Measurements from ENCODE around the gene MKRN2OS. TPM values are rescaled to one million over a fixed set of nuclear protein-coding genes. Genes with fewer than 3 reads are reported as not detected.

Gene MKRN2OS
- total RNA-seq, 1 donor from 2014 or later: not detected

GRCh38 chr3:12578742-12579141 lies 33.4 kb upstream of the MKRN2OS start:
- Mint-ChIP-seq H3K9me3 (ENCODE audit: unreplicated experiment) (no peaks in the 10 kb centered on the region), H3K36me3 (ENCODE audit: low read depth, unreplicated experiment) (peaks cover 55% of the 10 kb centered on the region), H3K27me3 (ENCODE audit: unreplicated experiment) (peaks cover 10% of the 10 kb centered on the region), H3K27ac (ENCODE audit: unreplicated experiment) (no peak overlapping the region), H3K4me3 (ENCODE audit: unreplicated experiment) (no peak overlapping the region), H3K4me1 (ENCODE audit: unreplicated experiment) (peaks cover 15% of the 10 kb centered on the region)
- no peak for TF ChIP-seq CTCF (IDR thresholded peaks at IDR 0.05; ENCODE audit: unreplicated experiment)
- no peak for DNase-seq (ENCODE audit: low spot score)

GRCh38 chr3:12577379-12577778 lies 32.1 kb upstream of the MKRN2OS start:
- Mint-ChIP-seq H3K36me3 (ENCODE audit: low read depth, unreplicated experiment) (peaks cover 53% of the 10 kb centered on the region), H3K4me3 (ENCODE audit: unreplicated experiment) (no peak overlapping the region), H3K27ac (ENCODE audit: unreplicated experiment) (no peak overlapping the region), H3K4me1 (ENCODE audit: unreplicated experiment) (peaks cover 15% of the 10 kb centered on the region), H3K27me3 (ENCODE audit: unreplicated experiment) (peaks cover 7% of the 10 kb centered on the region), H3K9me3 (ENCODE audit: unreplicated experiment) (no peaks in the 10 kb centered on the region)
- TF ChIP-seq CTCF (IDR thresholded peaks at IDR 0.05; ENCODE audit: unreplicated experiment): no peak
- DNase-seq (ENCODE audit: low spot score): no peak

GRCh38 chr3:12574661-12575060 lies 29.4 kb upstream of the MKRN2OS start:
- peaks cover 58% of the 10 kb centered on the region for H3K36me3 Mint-ChIP-seq (ENCODE audit: low read depth, unreplicated experiment)
- no peak for DNase-seq (ENCODE audit: low spot score)
- peaks cover 6% of the 10 kb centered on the region for H3K4me1 Mint-ChIP-seq (ENCODE audit: unreplicated experiment)
- H3K27ac Mint-ChIP-seq (ENCODE audit: unreplicated experiment): no peak overlapping the region
- H3K9me3 Mint-ChIP-seq (ENCODE audit: unreplicated experiment): no peaks in the 10 kb centered on the region
- H3K27me3 Mint-ChIP-seq (ENCODE audit: unreplicated experiment): peaks cover 4% of the 10 kb centered on the region
- no peak for TF ChIP-seq CTCF (IDR thresholded peaks at IDR 0.05; ENCODE audit: unreplicated experiment)
- no peak overlapping the region for H3K4me3 Mint-ChIP-seq (ENCODE audit: unreplicated experiment)

GRCh38 chr3:12574131-12574530 lies 28.8 kb upstream of the MKRN2OS start:
- no peak for TF ChIP-seq CTCF (IDR thresholded peaks at IDR 0.05; ENCODE audit: unreplicated experiment)
- Mint-ChIP-seq H3K4me3 (ENCODE audit: unreplicated experiment) (peak overlapping the region; percentile 65), H3K27me3 (ENCODE audit: unreplicated experiment) (peaks cover 2% of the 10 kb centered on the region), H3K36me3 (ENCODE audit: low read depth, unreplicated experiment) (peaks cover 59% of the 10 kb centered on the region), H3K9me3 (ENCODE audit: unreplicated experiment) (no peaks in the 10 kb centered on the region), H3K27ac (ENCODE audit: unreplicated experiment) (no peak overlapping the region), H3K4me1 (ENCODE audit: unreplicated experiment) (peaks cover under 1% of the 10 kb centered on the region)
- DNase-seq (ENCODE audit: low spot score): no peak

- Mint-ChIP-seq H3K4me3 (ENCODE audit: unreplicated experiment) (peak overlapping the region; percentile 23), H3K4me1 (ENCODE audit: unreplicated experiment) (peaks cover under 1% of the 10 kb centered on the region), H3K27ac (ENCODE audit: unreplicated experiment) (no peak overlapping the region), H3K36me3 (ENCODE audit: low read depth, unreplicated experiment) (peaks cover 51% of the 10 kb centered on the region), H3K27me3 (ENCODE audit: unreplicated experiment) (peaks cover 2% of the 10 kb centered on the region), H3K9me3 (ENCODE audit: unreplicated experiment) (no peaks in the 10 kb centered on the region)
- no peak for TF ChIP-seq CTCF (IDR thresholded peaks at IDR 0.05; ENCODE audit: unreplicated experiment)
- no peak for DNase-seq (ENCODE audit: low spot score)
These were observed 26.7 kb upstream of the MKRN2OS start for GRCh38 chr3:12571986-12572385.

Data from endothelial cell (in vitro differentiated cells).